ENCODE results near the gene COL4A2.

The COL4A2 gene

DNA sequence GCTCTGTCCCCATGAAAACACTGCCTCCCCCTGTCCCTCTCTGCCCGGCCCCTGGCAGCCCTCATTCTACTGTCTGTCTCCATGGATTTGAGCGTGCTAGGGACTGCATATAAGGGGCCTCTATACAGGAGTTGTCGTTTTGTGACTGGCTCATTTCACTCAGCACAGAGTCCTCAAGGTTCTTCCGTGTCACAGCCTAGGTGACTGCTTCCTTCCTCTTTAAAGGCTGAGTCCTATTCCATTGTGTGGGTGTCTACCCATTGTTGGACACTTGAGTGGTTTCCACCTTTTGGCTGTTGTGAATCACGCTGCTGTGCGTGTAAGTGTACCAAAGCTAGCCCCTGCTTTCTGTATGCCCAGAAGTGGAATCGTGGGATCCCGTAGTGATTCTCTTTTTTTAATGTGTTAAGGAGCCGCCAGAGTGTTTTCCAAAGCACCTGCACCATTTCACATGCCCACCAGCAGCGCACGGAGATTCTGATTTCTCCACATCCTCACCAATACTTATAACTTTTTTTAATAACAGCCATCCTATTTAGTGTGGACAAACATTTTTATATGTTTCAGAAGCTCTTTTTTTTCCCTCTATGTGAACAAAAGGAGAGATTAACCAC, 116.7 kb downstream of the COL4A2 start:
- no peak for DNase-seq

DNA sequence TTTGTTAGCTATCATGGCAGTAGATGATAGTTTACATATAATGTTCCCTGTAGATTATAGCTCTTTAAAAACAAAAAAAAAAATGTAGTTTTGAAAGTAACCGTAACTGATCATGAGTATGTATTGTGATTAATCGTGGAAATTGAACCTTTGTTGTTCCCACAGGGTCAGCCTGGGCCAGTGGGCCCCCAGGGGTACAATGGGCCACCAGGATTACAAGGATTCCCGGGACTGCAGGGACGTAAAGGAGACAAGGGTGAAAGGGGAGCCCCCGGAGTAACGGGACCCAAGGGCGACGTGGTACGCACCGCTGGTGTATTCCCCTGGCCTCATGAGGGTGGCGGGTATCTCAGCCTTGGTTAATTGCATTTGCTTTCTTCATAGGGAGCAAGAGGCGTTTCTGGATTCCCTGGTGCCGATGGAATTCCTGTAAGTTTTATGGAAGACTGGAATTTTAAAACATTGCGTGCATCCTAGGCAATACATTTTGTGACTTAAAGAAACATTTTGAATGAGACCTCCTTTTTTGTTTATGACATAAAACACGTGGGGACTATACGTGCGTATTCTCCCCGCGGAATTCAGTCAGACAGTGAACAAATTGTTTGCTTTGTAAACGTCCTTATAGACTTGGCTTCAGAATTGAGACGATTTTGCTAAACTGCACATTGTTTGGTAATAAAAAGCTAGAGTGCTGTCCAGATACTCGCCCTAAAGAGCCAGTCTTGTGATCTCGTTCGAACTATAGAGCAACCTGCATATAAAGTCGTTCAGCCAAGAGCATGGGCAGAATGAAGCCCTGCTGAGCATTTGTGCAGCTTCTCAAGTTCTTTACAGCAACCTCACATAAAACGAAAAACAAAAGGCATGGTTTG, 117.7 kb downstream of the COL4A2 start:
- no peak for DNase-seq

DNA sequence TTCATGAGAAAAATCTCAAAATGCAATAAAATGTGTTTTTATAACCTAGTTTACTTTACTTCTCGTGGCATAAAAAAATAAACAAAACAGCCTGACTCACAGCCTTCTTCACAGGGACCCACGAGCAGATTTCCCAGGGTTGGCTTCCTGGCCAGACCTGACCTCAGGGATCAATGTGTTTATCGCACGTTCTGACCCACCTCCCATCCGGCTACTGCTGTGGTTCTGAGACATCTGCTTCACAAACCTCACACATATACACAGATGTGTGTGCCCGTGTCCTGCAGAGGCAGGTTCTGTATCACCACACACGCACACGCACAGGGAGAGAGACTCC, 118.3 kb downstream of the COL4A2 start:
- no peak for DNase-seq

DNA sequence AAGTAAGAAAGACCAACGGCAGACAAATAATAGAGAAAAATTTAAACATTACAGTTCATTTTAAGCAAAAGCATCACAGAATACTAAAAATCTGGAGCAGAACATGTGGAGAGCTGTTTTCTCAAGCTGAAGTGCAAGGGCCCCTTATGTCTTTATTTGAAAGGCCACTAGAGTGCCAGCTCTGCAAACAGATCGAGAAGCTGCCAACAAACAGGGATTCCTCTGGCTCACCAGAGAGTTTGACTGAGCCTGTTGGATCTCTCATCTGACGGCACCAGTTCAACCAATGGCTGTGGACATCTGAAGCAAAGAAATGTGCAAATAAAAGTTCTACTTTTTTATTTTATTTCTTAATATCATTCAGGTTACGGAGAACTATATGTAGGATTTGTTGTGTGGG, 119.7 kb downstream of the COL4A2 start:
- no peak for DNase-seq

DNA sequence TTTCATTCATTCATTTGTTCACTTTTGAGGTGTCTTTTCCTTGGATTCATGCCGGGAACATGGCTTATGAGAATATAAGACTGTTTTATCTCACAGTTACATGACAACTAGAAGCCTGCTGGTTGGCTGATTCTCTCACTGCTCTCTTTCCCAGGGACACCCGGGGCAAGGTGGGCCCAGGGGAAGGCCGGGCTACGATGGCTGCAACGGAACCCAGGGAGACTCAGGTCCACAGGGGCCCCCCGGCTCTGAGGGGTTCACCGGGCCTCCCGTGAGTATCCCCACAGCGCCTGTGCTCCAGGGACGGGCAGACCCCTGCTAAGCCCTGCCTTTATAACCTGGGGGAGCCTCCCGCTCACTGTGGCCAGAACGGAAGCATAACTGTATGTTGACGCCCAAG, 121.2 kb downstream of the COL4A2 start:
- DNase-seq = no peak

DNA sequence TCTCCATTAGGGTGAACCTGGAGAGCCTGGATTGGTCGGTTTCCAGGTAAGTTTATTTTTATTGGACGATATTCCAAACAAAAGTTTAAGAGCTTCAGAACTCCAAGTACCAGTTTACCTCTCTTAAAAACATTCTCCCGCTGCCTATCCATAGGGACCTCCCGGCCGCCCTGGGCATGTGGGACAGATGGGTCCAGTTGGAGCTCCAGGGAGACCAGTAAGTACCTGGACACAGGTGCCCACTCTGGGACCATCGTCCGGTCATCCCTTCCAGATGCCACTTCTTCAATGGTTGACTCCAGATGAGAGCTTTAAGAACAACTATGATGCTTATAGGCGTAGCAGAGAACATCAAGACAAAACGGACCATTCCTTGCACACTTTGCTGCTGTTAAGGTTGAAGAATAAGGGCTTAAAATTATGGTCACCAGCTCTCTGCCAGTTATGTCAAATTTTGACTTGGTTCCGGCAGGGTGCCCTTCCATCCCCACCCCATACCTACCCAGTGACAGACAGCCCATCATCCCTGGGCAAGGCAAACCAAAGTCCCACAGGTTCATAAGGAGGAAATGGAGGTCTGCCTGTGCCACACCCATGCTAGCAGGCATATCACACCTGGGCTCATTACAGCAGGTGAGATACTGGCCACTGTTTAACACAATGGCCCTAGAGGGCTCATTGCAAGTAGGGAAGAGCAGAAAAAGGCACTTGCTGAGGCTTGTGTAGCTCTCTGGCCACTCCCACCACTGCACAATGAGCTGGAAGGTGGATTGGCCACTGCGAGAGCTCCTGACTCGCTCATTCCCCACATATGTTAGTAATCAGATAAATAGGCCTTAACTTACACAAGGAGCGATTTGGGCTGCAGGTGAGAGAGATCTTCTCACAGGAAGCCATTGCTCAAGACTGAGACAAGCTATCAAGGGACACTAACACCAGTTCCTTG, 123.6 kb downstream of the COL4A2 start:
- DNase-seq = no peak

- no peak for DNase-seq
Observed at GRCh38 chr13:110431425-110432294, 124.6 kb downstream of the COL4A2 start.

DNA sequence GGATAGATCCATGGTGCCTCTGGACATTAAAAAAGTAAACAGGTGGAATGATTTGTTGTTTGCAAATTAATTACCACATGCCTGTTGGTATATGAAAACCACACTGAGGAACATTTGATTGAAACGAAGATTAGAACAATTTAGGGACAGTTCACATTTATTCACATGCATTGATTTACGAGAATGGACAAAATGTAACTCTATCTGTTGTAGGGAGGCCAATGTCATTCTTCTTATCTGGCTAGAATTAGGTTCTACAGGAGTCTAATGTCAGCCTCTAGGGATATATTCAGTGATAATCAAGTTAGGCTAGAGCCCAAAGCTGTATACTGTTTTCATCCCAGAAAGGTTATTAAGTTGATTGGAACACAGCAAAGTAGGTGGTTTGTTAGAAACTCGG, 125.4 kb downstream of the COL4A2 start:
- DNase-seq = no peak

DNA sequence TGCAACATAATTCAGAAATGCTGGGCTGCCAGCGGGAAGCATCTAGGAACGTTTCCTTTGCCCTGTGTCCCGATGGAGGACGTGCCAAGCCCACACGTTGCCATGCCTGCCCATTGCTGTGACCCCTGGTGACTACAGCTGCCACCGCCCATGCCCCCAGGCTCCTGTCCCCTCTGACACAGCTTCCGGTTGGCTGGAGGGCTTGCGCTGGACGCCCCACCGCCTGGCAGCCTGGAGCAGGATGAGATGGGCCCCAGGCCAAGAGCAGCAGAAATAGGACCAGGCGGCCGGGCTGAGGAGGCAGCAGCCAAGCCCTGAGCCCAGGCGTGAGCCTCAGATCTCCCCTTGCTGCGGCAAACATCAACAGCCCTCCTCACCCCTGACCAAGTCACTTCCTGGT, 125.9 kb downstream of the COL4A2 start:
- no peak for DNase-seq

DNA sequence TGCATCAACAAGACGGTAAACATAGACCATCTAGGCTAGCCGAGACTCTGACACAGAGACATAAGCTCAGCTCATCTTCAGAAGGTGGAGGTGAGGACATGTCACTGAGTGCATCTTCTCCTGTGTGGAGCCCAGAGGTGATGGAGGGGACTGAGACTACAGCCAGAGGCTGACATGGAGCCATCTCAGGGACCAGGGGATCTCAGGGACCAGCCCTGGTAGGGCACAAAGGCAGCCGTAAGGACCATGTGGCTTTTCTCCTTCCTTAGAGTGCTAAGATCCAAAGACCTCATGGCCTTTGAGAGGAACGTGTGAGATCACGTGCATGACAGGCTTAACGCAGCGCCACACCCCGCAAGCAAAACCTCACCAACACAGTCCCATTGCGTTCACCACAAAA, 127.5 kb downstream of the COL4A2 start:
- DNase-seq = no peak

GRCh38 chr13:110435331-110435730, 128.2 kb downstream of the COL4A2 start:
- DNase-seq = no peak

DNA sequence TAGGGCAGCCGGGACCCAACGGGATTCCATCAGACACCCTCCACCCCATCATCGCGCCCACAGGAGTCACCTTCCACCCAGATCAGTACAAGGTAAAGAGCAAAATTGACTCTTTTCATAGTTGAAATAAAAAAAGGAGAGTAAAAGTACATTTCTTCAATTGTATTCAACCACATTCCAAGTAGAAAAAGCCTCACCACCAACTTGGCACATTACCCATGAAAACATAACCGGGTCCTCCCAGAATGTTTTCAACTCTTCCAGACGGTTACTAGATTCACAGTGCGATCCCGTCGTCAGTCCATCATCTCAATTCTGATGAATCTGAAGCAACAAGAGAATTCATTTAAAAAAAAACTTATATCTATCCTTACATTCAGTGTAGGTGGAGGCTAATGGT, 129.2 kb downstream of the COL4A2 start:
- no peak for DNase-seq

GRCh38 chr13:110436786-110437370, 129.8 kb downstream of the COL4A2 start:
- DNase-seq = no peak

DNA sequence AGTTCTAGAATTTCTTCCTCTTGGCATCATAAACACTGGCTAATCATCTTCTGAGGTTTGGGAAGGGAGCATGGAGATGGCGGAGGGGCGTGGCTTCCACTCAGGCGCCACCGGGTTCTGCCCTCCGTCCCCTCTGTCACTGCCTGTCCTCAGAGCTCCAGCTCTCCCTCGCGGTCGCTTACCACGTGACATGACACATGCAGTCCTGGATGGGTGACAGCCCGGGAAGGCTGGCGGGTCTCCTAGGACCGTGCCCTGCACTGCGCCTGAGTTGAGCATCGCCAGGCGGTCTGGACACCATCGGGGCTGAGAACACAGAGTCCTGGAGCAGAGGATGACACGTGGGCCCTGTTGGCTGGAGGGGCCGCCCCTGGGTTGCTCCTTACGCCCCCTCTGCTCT, 131.1 kb downstream of the COL4A2 start:
- DNase-seq = no peak

- no peak for DNase-seq
Observed at GRCh38 chr13:110438776-110439175, 131.7 kb downstream of the COL4A2 start.

- DNase-seq = no peak
Observed at GRCh38 chr13:110440946-110441731, 134.1 kb downstream of the COL4A2 start.

DNA sequence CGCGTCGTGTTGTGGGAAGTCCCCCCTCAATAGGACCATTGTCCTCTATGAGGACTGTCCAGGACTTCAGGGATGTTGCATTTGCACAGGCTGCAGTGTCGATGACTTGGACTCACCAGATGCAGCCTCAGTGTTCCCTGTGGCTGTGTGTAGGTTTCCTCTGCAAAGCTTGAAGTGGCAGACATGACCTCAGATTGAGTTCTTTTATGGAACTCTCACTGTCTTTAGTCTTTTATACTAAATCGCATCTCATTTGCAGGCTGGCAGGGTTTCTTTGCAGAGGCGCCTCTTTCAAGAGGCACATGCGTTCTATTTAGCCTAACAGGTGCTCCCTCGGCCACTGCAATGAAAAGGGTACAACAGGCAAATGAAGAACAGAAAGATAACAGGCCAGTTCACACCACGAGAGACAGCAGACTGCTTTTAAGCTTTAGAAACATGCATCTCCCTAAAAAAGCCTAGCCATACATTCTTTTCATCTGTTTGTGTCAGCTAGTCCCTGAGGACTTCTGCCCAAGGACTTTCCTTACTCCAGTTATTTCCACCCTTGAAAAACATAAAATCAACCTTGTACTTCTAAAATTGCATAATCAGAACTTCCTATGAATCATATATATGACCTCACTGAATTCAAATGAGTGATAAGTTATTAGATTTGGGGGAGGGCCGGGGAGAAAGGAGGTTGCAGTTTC, 136.0 kb downstream of the COL4A2 start:
- no peak for DNase-seq

DNA sequence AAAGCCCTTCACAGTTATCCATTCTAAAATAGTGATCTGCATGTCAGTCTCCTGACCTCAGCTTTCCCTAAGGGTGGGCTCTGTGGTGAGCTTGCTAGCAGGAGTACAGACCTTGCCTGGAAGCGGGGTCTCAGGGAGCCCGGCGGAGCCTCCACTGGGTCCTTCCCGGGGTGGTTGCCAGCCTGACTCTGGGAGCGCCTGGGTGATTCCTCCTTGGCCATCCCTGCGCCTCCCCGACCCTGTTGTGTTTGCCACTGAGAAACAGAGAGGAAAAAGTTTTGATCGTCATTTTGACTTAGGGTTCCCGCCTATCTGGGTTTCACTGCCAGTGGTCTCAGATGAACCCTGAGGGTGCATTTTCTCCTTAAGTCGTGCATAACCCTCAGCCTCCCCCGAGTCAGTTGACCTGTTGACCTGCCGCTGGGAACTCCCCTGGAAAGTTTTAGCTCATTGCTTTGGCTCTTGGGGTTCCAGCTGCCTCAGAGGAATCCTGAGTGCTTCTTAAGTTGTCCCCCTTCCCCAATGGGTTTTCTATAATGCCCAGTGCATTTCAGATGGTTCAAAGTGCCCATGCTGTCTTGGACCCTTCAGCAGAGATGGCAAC, 136.6 kb downstream of the COL4A2 start:
- no peak for DNase-seq

DNA sequence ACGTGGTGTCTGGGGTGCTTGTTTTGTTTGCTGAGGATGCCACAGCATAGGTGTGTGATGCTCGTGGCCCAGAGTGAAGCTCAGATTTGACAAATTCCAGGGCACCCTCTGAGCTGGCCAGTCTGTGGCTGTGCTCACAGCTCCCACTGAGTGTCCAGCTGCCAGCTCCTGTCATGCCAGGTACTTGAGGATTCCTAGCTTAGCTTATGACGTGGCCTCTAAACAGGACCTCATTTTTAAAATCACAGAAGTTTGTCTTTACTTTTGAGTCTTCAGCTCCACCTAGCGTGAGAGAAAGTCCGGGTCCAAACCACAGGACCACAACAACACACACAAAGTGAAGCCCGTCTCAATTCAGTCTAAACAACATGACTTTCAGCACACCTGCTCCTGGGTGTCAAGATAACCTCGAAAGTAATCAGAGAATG, 137.2 kb downstream of the COL4A2 start:
- no peak for DNase-seq

DNA sequence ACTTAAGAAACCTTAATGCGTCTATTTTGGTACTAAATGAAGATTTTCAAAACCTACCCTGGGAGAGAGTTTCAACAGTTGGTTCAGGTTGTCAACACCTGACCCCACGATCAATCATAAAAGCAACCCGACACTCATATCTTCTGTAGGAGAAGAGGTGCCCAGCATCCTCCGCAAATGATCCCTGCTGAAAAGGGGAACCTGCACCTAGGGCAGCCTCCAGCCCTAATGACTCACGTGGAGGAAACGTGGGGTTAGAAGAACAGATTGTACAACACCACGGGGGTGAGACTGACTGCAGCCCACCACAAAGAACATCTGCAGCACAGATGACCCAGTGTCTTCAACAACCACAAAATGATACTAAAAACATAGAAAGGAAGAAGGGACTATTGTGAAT, 138.1 kb downstream of the COL4A2 start:
- no peak for DNase-seq
